GM13976 (cell line): Measurements from ENCODE around the gene ELP4.
"Not testable (repeated sequence)": the region's sequence is repeated elsewhere in the genome, so short reads cannot be mapped to it uniquely, and the experiment has no call there.

Source experiments
- DNase-seq: peaks from one replicate; pipeline ENCODE4 v3.0.0; 2012; ENCODE audit warnings: low spot score
- in situ Hi-C: fragments of 300-500 bp; cut with MboI; formaldehyde crosslinking; loops from one replicate; pipeline ENCODE4 v1.12.0; 2022; ENCODE audit warnings: low sequenced_read_pairs, mixed read lengths, inconsistent platforms; ENCODE audit not compliant: unreplicated experiment
- TF ChIP-seq, protein P1 (sequence below): IDR thresholded peaks from 2 replicates; pipeline ENCODE4 v1.5.1; 2012; ENCODE audit warnings: borderline replicate concordance, mild to moderate bottlenecking; ENCODE audit not compliant: insufficient read depth; ENCODE audit errors: extremely low read depth, missing control alignments, control extremely low read depth

Gene ELP4

GRCh38 chr11:31531293-31531692 is 21.7 kb downstream of the ELP4 start:
- in situ Hi-C loops: no loop called here
- no peak for DNase-seq
- TF ChIP-seq, protein P1, sequence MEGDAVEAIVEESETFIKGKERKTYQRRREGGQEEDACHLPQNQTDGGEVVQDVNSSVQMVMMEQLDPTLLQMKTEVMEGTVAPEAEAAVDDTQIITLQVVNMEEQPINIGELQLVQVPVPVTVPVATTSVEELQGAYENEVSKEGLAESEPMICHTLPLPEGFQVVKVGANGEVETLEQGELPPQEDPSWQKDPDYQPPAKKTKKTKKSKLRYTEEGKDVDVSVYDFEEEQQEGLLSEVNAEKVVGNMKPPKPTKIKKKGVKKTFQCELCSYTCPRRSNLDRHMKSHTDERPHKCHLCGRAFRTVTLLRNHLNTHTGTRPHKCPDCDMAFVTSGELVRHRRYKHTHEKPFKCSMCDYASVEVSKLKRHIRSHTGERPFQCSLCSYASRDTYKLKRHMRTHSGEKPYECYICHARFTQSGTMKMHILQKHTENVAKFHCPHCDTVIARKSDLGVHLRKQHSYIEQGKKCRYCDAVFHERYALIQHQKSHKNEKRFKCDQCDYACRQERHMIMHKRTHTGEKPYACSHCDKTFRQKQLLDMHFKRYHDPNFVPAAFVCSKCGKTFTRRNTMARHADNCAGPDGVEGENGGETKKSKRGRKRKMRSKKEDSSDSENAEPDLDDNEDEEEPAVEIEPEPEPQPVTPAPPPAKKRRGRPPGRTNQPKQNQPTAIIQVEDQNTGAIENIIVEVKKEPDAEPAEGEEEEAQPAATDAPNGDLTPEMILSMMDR: no peak

GRCh38 chr11:31535479-31535878 is 25.9 kb downstream of the ELP4 start:
- in situ Hi-C loops: no loop called here
- TF ChIP-seq, protein P1: no peak
- no peak for DNase-seq

DNA sequence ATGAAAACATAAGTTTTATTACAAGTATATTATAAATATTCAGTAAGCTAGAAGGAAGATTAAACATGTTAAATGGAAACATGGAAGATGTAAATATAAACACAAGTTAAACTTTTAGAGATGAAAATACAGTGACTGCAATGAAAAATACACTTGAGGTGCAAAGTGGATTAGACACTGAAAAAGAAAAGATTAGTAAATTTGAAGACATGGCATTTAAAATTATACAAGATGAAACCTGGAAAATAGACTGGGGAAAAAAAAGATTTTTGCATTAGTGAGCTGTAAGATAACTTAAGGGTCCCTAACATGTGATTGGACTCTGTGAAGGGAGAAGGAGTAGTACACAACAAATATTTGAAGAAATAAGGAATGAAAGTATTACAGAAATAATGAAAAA is 33.3 kb downstream of the ELP4 start:
- no peak for DNase-seq
- in situ Hi-C loops: no loop called here
- TF ChIP-seq, protein P1: no peak

GRCh38 chr11:31555938-31556337 is 46.4 kb downstream of the ELP4 start:
- in situ Hi-C loops: no loop called here
- no peak for DNase-seq
- TF ChIP-seq, protein P1: no peak

DNA sequence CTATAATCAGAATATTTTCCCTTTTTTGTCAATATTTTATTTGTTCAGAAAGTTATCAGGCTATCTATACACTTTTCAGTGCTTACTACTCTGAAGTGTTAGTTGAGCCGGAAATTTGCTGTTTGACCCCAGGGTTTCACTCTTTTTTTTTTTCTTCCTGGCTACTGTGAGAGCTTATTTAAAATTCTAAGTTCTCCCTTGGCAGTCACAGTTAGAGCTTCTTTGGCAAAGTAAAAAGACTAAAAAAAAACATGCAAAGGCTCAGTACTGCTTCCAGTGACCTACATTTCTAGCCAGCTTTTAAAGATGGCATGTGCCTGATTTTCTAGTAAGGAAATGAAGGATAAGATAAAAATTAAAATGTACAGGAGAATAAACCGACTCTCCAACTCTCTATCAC is 48.4 kb downstream of the ELP4 start:
- TF ChIP-seq, protein P1: no peak
- no peak for DNase-seq
- in situ Hi-C loops: no loop called here

GRCh38 chr11:31560842-31561476 is 51.4 kb downstream of the ELP4 start:
- in situ Hi-C loops: no loop called here
- TF ChIP-seq, protein P1: no peak
- DNase-seq: no peak

DNA sequence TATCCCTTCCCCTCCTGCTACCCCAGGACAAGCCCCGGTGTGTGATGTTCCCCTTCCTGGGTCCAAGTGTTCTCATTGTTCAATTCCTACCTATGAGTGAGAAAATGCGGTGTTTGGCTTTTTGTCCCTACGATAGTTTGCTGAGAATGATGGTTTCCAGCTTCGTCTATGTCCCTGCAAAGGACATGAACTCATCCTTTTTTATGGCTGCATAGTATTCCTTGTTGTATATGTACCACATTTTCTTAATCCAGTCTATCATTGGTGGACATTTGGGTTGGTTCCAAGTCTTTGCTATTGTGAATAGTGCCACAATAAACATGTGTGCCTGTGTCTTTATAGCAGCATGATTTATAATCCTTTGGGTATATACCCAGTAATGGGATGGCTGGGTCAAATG is 55.0 kb downstream of the ELP4 start:
- DNase-seq, in situ Hi-C loops: not testable (repeated sequence)

GRCh38 chr11:31574133-31574532 is 64.6 kb downstream of the ELP4 start:
- in situ Hi-C loops, DNase-seq: not testable (repeated sequence)

- in situ Hi-C loops, DNase-seq: not testable (repeated sequence)
Observed at GRCh38 chr11:31575764-31576163, 66.2 kb downstream of the ELP4 start.

- DNase-seq, in situ Hi-C loops: not testable (repeated sequence)
Observed at GRCh38 chr11:31579412-31579811, 69.8 kb downstream of the ELP4 start.
